Pancreas (tissue), 10 donors: ENCODE data around the gene SPATC1L. TPM values are rescaled to one million over a fixed set of nuclear protein-coding genes. Genes with fewer than 3 reads are reported as not detected.
A peak's percentile ranks its signal among the peaks of the same experiment; 100 is the strongest.
"Not testable (repeated sequence)": the region's sequence is repeated elsewhere in the genome, so short reads cannot be mapped to it uniquely, and the experiment has no call there.

Experiments used
- ATAC-seq, 4 donors: fragments of 200-7000 bp; cut with Tn5 transposase; one replicate each; pipeline versions ENCODE4 v1.8.0 to v1.9.1; 2020; ENCODE audit warnings: mild to moderate bottlenecking in 4 of 4, moderate library complexity in 4 of 4
- DNase-seq, 6 donors: peaks; one replicate each; pipeline ENCODE4 v3.0.0-alpha.2; 2020
- FAIRE-seq: peaks from 2 replicates; lab custom pipeline; 2012; peaks lifted over from hg19 to GRCh38; lab: Jason Lieb, UNC
- H3K27ac ChIP-seq, 4 donors: fragments of 200-600 bp; sonication (generic); 1 replicate in 3 of 4; 2 replicates in 1 of 4; pipeline versions ENCODE4 v1.5.0 to v1.8.0; 2020
- H3K27me3 ChIP-seq, 4 donors: fragments of 200-600 bp; one replicate each; pipeline ENCODE4 v1.8.0; 2021
- H3K36me3 ChIP-seq, 3 donors: fragments of 200-600 bp; sonication (generic) in 1 of 3; one replicate each; pipeline versions ENCODE4 v1.5.0 to v1.8.0; 2020 to 2021
- H3K4me1 ChIP-seq, 3 donors: fragments of 200-600 bp; one replicate each; pipeline ENCODE4 v1.8.0; 2021
- H3K4me3 ChIP-seq, 4 donors: fragments of 200-600 bp; sonication (generic) in 2 of 4; one replicate each; pipeline versions ENCODE4 v1.5.0 to v1.8.0; 2020 to 2021
- H3K9me3 ChIP-seq, 4 donors: fragments of 200-600 bp; one replicate each; pipeline ENCODE4 v1.8.0; 2021
- CTCF ChIP-seq, 4 donors: fragments of 200-600 bp; sonication (generic) in 3 of 4; IDR thresholded peaks; one replicate each; pipeline versions ENCODE4 v1.5.0 to v1.8.0; 2021; ENCODE audit warnings: antibody characterized with exemption in 4 of 4
- WGBS, 2 donors: extraction: QIAGEN DNeasy Blood & Tissue Kit; methylation state at CpG; one replicate each; pipeline ENCODE4 v1.1.7; 2013; 5-methylcytosine and 5-hydroxymethylcytosine counted together
- intact Hi-C, 3 donors: fragments of 100-400 bp; cut with DNase I; formaldehyde crosslinking; loops; one replicate each; pipeline versions ENCODE4 v1.11.1 to v1.14.2; 2022
- polyA plus RNA-seq, 2 donors: library from polyadenylated mRNA; stranded (reverse); fragments of 200-250 nt; gene quantifications; one replicate each; pipeline ENCODE4 v1.2.3, GENCODE V29; 2013
- total RNA-seq, 6 donors: library from RNA; stranded (reverse); fragmentation: NEBNext Ultra II Directional in 4 of 6; extraction: Animal tissue kit (Norgen Biotek cat#: 25700) in 4 of 6; gene quantifications; one replicate each; pipeline versions ENCODE4 v1.2.1 to v1.2.4, GENCODE V29; 2021 to 2023
- donor health status: healthy with polysubstance abuse.
- donor health status: DM: no; HTN: no; CAD: no; lungs with moderate emphysema.
- donor health status: DM: no; HTN: no; CAD: no.
- donor health status: control.
- donor health status: control.
- donor health status: Bipolar disorder and iron deficiency.
- donor health status: DM: yes; HTN: yes; CAD: no.
- donor health status: DM: no; HTN: no; CAD: no.
- donor health status: DM: no; HTN: no; CAD: no.
- donor health status: DM: yes; HTN: yes; CAD: no.

SPATC1L gene
- total and polyA plus RNA-seq, 8 donors, result 3.1 to 26.9 (median 6.5) TPM

GRCh38 chr21:46185716-46186115 lies 1.5 kb upstream of the SPATC1L start:
- no peak for DNase-seq
- WGBS, 2 donors, result 74 to 89% methylated on average over 7 of the region's 7 CpGs
- Histone ChIP-seq H3K36me3 (no peaks in the 10 kb centered on the region), H3K4me1 (no peaks in the 10 kb centered on the region), H3K4me3 (no peak overlapping the region), H3K27ac (no peak overlapping the region), H3K9me3 (no peaks in the 10 kb centered on the region), H3K27me3 (no peaks in the 10 kb centered on the region)
- no peak for TF ChIP-seq CTCF (IDR thresholded peaks at IDR 0.05)
- no peak for FAIRE-seq
- ATAC-seq, result no peak
- intact Hi-C loops, result no loop called here

GRCh38 chr21:46184625-46185555 lies 631 bp upstream of the SPATC1L start:
- intact Hi-C loops, result no loop called here
- WGBS, 2 donors, result 9 to 37% methylated on average over 29 to 30 of the region's 30 CpGs
- no peak for TF ChIP-seq CTCF (IDR thresholded peaks at IDR 0.05)
- Histone ChIP-seq H3K4me3 (peak overlapping the region; percentile 3 to 81 (median 44)), H3K27me3 (no peaks in the 10 kb centered on the region), H3K4me1 (no peaks in the 10 kb centered on the region), H3K36me3 (no peaks in the 10 kb centered on the region), H3K27ac (peak overlapping the region in 3 of 4 donors; percentile 22 to 84 (median 51)), H3K9me3 (no peaks in the 10 kb centered on the region)
- FAIRE-seq (no peak), ATAC-seq (peak; percentile 77 to 86 (median 81)), DNase-seq (peak; percentile 77 to 94 (median 85))

- H3K9me3 ChIP-seq, FAIRE-seq, DNase-seq, H3K4me1 ChIP-seq, H3K27me3 ChIP-seq, H3K27ac ChIP-seq, ATAC-seq, H3K36me3 ChIP-seq, intact Hi-C loops: not testable (repeated sequence)
- 49 to 54% methylated on average over 5 to 7 of the region's 13 CpGs for WGBS, 2 donors
- H3K4me3 ChIP-seq, result peak overlapping the region in 2 of 4 donors; percentile 78 to 81
Observed at GRCh38 chr21:46183337-46183909, 836 bp downstream of the SPATC1L start.

GRCh38 chr21:46182548-46183336 lies 1.5 kb downstream of the SPATC1L start:
- no peak for TF ChIP-seq CTCF (IDR thresholded peaks at IDR 0.05)
- FAIRE-seq, result no peak
- Histone ChIP-seq H3K27ac (no peak overlapping the region), H3K4me3 (no peak overlapping the region), H3K36me3 (no peaks in the 10 kb centered on the region), H3K4me1 (no peaks in the 10 kb centered on the region), H3K9me3 (no peaks in the 10 kb centered on the region), H3K27me3 (no peaks in the 10 kb centered on the region)
- 90 to 91% methylated on average over 44 of the region's 44 CpGs for WGBS, 2 donors
- intact Hi-C loops, result no loop called here
- ATAC-seq, result no peak
- DNase-seq, result peak in 2 of 6 donors; percentile 63 to 81

GRCh38 chr21:46181953-46182547 lies 2.2 kb downstream of the SPATC1L start:
- no peak for FAIRE-seq
- H3K27ac ChIP-seq, result no peak overlapping the region
- no peaks in the 10 kb centered on the region for H3K4me1 ChIP-seq
- H3K36me3 ChIP-seq, result no peaks in the 10 kb centered on the region
- H3K27me3 ChIP-seq, result no peaks in the 10 kb centered on the region
- H3K4me3 ChIP-seq, result no peak overlapping the region
- DNase-seq, result no peak
- intact Hi-C loops, result no loop called here
- WGBS, 2 donors, result 83 to 99% methylated on average over 14 to 16 of the region's 16 CpGs
- H3K9me3 ChIP-seq, result no peaks in the 10 kb centered on the region
- TF ChIP-seq CTCF (IDR thresholded peaks at IDR 0.05), result no peak
- ATAC-seq, result no peak
